ENCODE measurements around the gene FXYD1.
"Not testable (repeated sequence)": the region's sequence is repeated elsewhere in the genome, so short reads cannot be mapped to it uniquely, and the experiment has no call there.

The FXYD1 gene

GRCh38 chr19:35144259-35144599 is 5.6 kb downstream of the FXYD1 start:
- DNase-seq: no peak

GRCh38 chr19:35144600-35145436 is 6.2 kb downstream of the FXYD1 start:
- no peak for DNase-seq

- DNase-seq: no peak
Measured at GRCh38 chr19:35146746-35147459, 8.3 kb downstream of the FXYD1 start.

GRCh38 chr19:35149463-35149862 is 10.8 kb downstream of the FXYD1 start:
- DNase-seq: no peak

- no peak for DNase-seq
Measured at GRCh38 chr19:35150445-35150844, 11.8 kb downstream of the FXYD1 start.

- no peak for DNase-seq
Measured at GRCh38 chr19:35151273-35152065, 12.8 kb downstream of the FXYD1 start.

- not testable (repeated sequence) for DNase-seq
Measured at GRCh38 chr19:35153129-35153522, 14.5 kb downstream of the FXYD1 start.

- DNase-seq: no peak
Measured at GRCh38 chr19:35153701-35154524, 15.3 kb downstream of the FXYD1 start.

GRCh38 chr19:35154525-35155406 is 16.1 kb downstream of the FXYD1 start, which contains the start of gene FXYD5:
TSS of gene FXYD5 (plus strand) at chr19:35154735. CDS start at chr19:35155551, 816 bp downstream.
- peak; percentile 17 for DNase-seq

GRCh38 chr19:35155441-35155840 is 16.8 kb downstream of the FXYD1 start:
- DNase-seq: no peak

- no peak for DNase-seq
Measured at GRCh38 chr19:35155981-35156672, 17.5 kb downstream of the FXYD1 start.

- DNase-seq: no peak
Measured at GRCh38 chr19:35156673-35157014, 18.0 kb downstream of the FXYD1 start.

- no peak for DNase-seq
Measured at GRCh38 chr19:35157431-35157830, 18.8 kb downstream of the FXYD1 start.

- no peak for DNase-seq
Measured at GRCh38 chr19:35159606-35160005, 21.0 kb downstream of the FXYD1 start.

GRCh38 chr19:35160629-35161433 is 22.2 kb downstream of the FXYD1 start:
- DNase-seq: no peak

- no peak for DNase-seq
Measured at GRCh38 chr19:35161434-35161743, 22.8 kb downstream of the FXYD1 start.

- DNase-seq: no peak
Measured at GRCh38 chr19:35162471-35163326, 24.1 kb downstream of the FXYD1 start.

GRCh38 chr19:35164418-35164817 is 25.8 kb downstream of the FXYD1 start:
- DNase-seq: no peak
